Type B pancreatic cell (in vitro differentiated cells): ENCODE results near the gene ZNF831. TPM values are rescaled to one million over a fixed set of nuclear protein-coding genes. Genes with fewer than 3 reads are reported as not detected.
A peak's percentile ranks its signal among the peaks of the same experiment; 100 is the strongest.

Experiments used
- DNase-seq: peaks from one replicate; pipeline ENCODE4 v3.0.0; 2021; ENCODE audit warnings: mixed read lengths; ENCODE audit not compliant: unreplicated experiment; ENCODE audit errors: extremely low spot score
- H3K27ac Mint-ChIP-seq: 2 replicates; pipeline ENCODE4 v1.8.0; 2021; ENCODE audit warnings: mild to moderate bottlenecking, mixed read lengths
- H3K27me3 Mint-ChIP-seq: 2 replicates; pipeline ENCODE4 v1.8.0; 2021; ENCODE audit warnings: mixed read lengths
- H3K36me3 Mint-ChIP-seq: 2 replicates; pipeline ENCODE4 v1.8.0; 2021; ENCODE audit warnings: mixed read lengths
- H3K4me1 Mint-ChIP-seq: one replicate; pipeline ENCODE4 v1.8.0; 2021; ENCODE audit warnings: mixed read lengths; ENCODE audit not compliant: unreplicated experiment
- H3K4me3 Mint-ChIP-seq: 2 replicates; pipeline ENCODE4 v1.8.0; 2021; ENCODE audit warnings: mild to moderate bottlenecking, mixed read lengths
- H3K9me3 Mint-ChIP-seq: 2 replicates; pipeline ENCODE4 v1.8.0; 2021; ENCODE audit warnings: mixed read lengths
- CTCF ChIP-seq: fragments of 200-600 bp; sonication (generic); conservative IDR thresholded peaks from 2 replicates; pipeline ENCODE4 v1.5.0; 2021; ENCODE audit warnings: antibody characterized with exemption, mild to moderate bottlenecking
- total RNA-seq: library from RNA; stranded (reverse); gene quantifications from 2 replicates; pipeline ENCODE4 v1.2.1, GENCODE V29; 2021; ENCODE audit warnings: low replicate concordance

Gene ZNF831
- total RNA-seq, 1 donor from 2014 or later, result not detected

GRCh38 chr20:59235226-59235625 lies 71.6 kb downstream of the ZNF831 start:
- Mint-ChIP-seq H3K4me3 (no peak overlapping the region), H3K27me3 (peaks cover 17% of the 10 kb centered on the region), H3K9me3 (peaks cover 3% of the 10 kb centered on the region), H3K27ac (no peak overlapping the region), H3K36me3 (no peaks in the 10 kb centered on the region), H3K4me1 (peaks cover 20% of the 10 kb centered on the region)
- no peak for TF ChIP-seq CTCF
- DNase-seq, result no peak

GRCh38 chr20:59240006-59240405 lies 76.4 kb downstream of the ZNF831 start:
- H3K27ac Mint-ChIP-seq, result no peak overlapping the region
- TF ChIP-seq CTCF, result no peak
- peaks cover 9% of the 10 kb centered on the region for H3K9me3 Mint-ChIP-seq

GRCh38 chr20:59242714-59243626 lies 79.3 kb downstream of the ZNF831 start:
- no peak for TF ChIP-seq CTCF
- Mint-ChIP-seq H3K4me1 (peaks cover 46% of the 10 kb centered on the region), H3K9me3 (peaks cover 9% of the 10 kb centered on the region), H3K36me3 (no peaks in the 10 kb centered on the region), H3K27ac (peak overlapping the region; percentile 17), H3K4me3 (no peak overlapping the region), H3K27me3 (peaks cover 14% of the 10 kb centered on the region)
- DNase-seq, result no peak

More at GRCh38 chr20:59240006-59240405, 76.4 kb downstream of the ZNF831 start:
- H3K27me3 Mint-ChIP-seq, result peaks cover 12% of the 10 kb centered on the region
- DNase-seq, result no peak
- H3K4me1 Mint-ChIP-seq, result peaks cover 26% of the 10 kb centered on the region
- H3K4me3 Mint-ChIP-seq, result no peak overlapping the region
- H3K36me3 Mint-ChIP-seq, result no peaks in the 10 kb centered on the region

- Mint-ChIP-seq H3K27ac (no peak overlapping the region), H3K4me3 (peak overlapping the region; percentile 6), H3K36me3 (peaks cover 4% of the 10 kb centered on the region), H3K27me3 (peaks cover 17% of the 10 kb centered on the region), H3K9me3 (peaks cover 19% of the 10 kb centered on the region), H3K4me1 (peaks cover 45% of the 10 kb centered on the region)
- TF ChIP-seq CTCF, result no peak
- DNase-seq, result no peak
These were observed 83.2 kb downstream of the ZNF831 start for GRCh38 chr20:59246691-59247400.

GRCh38 chr20:59247731-59248684 lies 84.4 kb downstream of the ZNF831 start:
- H3K27me3 Mint-ChIP-seq, result peaks cover 19% of the 10 kb centered on the region
- H3K36me3 Mint-ChIP-seq, result peaks cover 4% of the 10 kb centered on the region
- H3K4me3 Mint-ChIP-seq, result no peak overlapping the region
- peaks cover 41% of the 10 kb centered on the region for H3K4me1 Mint-ChIP-seq
- no peak for TF ChIP-seq CTCF
- peaks cover 17% of the 10 kb centered on the region for H3K9me3 Mint-ChIP-seq
- no peak for DNase-seq
- H3K27ac Mint-ChIP-seq, result no peak overlapping the region
